HEK293T (cell line): ENCODE measurements around the gene SHISAL1.

Source experiments
- CTCF ChIA-PET: fragments of 350-600 bp; formaldehyde crosslinking; extraction: SDS; loops from one replicate; lab custom pipeline; 2021; ENCODE audit warnings: antibody characterized with exemption, inconsistent platforms; lab: Yijun Ruan, JAX
- POLR2A ChIA-PET: fragments of 350-600 bp; formaldehyde crosslinking; extraction: SDS; loops from one replicate; lab custom pipeline; 2020; ENCODE audit warnings: antibody characterized with exemption, inconsistent platforms; lab: Yijun Ruan, JAX
- DNase-seq: peaks from one replicate; pipeline ENCODE4 v3.0.0; 2012; ENCODE audit warnings: mixed read lengths; ENCODE audit errors: extremely low spot score
- ARNT ChIP-seq: fragments of 450-650 bp; IDR thresholded peaks from 2 replicates; pipeline ENCODE4 v1.6.1; 2017; ENCODE audit warnings: mild to moderate bottlenecking
- BHLHE40 ChIP-seq: fragments of 450-650 bp; IDR thresholded peaks from 2 replicates; pipeline ENCODE4 v1.6.1; 2016; ENCODE audit warnings: mild to moderate bottlenecking, moderate library complexity, borderline replicate concordance
- CTBP1 ChIP-seq: fragments of 450-650 bp; IDR thresholded peaks from 2 replicates; pipeline ENCODE4 v1.6.1; 2016; ENCODE audit warnings: borderline replicate concordance
- ELF4 ChIP-seq: fragments of 450-650 bp; IDR thresholded peaks from 2 replicates; pipeline ENCODE4 v1.6.1; 2017; ENCODE audit warnings: antibody characterized with exemption
- FOXA1 ChIP-seq: fragments of 450-650 bp; IDR thresholded peaks from 2 replicates; pipeline ENCODE4 v1.6.1; 2016; ENCODE audit warnings: mild to moderate bottlenecking
- FOXK2 ChIP-seq: fragments of 450-650 bp; IDR thresholded peaks from 2 replicates; pipeline ENCODE4 v1.6.1; 2016; ENCODE audit warnings: mild to moderate bottlenecking
- FOXM1 ChIP-seq: fragments of 450-650 bp; IDR thresholded peaks from 2 replicates; pipeline ENCODE4 v1.6.1; 2017; ENCODE audit warnings: mild to moderate bottlenecking, borderline replicate concordance
- HDGF ChIP-seq: fragments of 450-650 bp; IDR thresholded peaks from 2 replicates; pipeline ENCODE4 v1.6.1; 2017; ENCODE audit warnings: antibody characterized with exemption, borderline replicate concordance
- L3MBTL2 ChIP-seq: fragments of 450-650 bp; conservative IDR thresholded peaks from 2 replicates; pipeline ENCODE4 v1.6.1; 2016; ENCODE audit warnings: mild to moderate bottlenecking
- LEF1 ChIP-seq: fragments of 450-650 bp; IDR thresholded peaks from 2 replicates; pipeline ENCODE4 v1.6.1; 2017; ENCODE audit warnings: mild to moderate bottlenecking, borderline replicate concordance
- NFRKB ChIP-seq: fragments of 450-650 bp; IDR thresholded peaks from 2 replicates; pipeline ENCODE4 v1.6.1; 2016; ENCODE audit warnings: mild to moderate bottlenecking, moderate library complexity
- PKNOX1 ChIP-seq: fragments of 450-650 bp; IDR thresholded peaks from 2 replicates; pipeline ENCODE4 v1.6.1; 2016
- SP1 ChIP-seq: fragments of 450-650 bp; IDR thresholded peaks from 2 replicates; pipeline ENCODE4 v1.6.1; 2017
- SUZ12 ChIP-seq: fragments of 450-650 bp; IDR thresholded peaks from 2 replicates; pipeline ENCODE4 v1.6.1; 2016; ENCODE audit warnings: mild to moderate bottlenecking
- TARDBP ChIP-seq: fragments of 450-650 bp; IDR thresholded peaks from 2 replicates; pipeline ENCODE4 v1.6.1; 2016
- ZNF384 ChIP-seq: fragments of 450-650 bp; IDR thresholded peaks from 2 replicates; pipeline ENCODE4 v1.6.1; 2016

SHISAL1 gene

GRCh38 chr22:44312766-44313165 lies at the start of gene SHISAL1:
TSS of gene SHISAL1 (minus strand) at chr22:44312951. CDS start at chr22:44300945, 12,006 bp downstream.
- CTCF ChIA-PET: no interaction called here
- POLR2A ChIA-PET: no interaction called here

GRCh38 chr22:44361391-44362126 lies 48.8 kb upstream of the SHISAL1 start:
- ChIA-PET POLR2A (no interaction called here), CTCF (no interaction called here)
- no peak for DNase-seq
- no peak for TF ChIP-seq HDGF
- TF ChIP-seq ARNT: no peak
- no peak for TF ChIP-seq TARDBP
- TF ChIP-seq LEF1: no peak
- TF ChIP-seq PKNOX1: no peak
- no peak for TF ChIP-seq FOXK2
- TF ChIP-seq FOXM1: no peak
- no peak for TF ChIP-seq ZNF384
- no peak for TF ChIP-seq CTBP1
- no peak for TF ChIP-seq NFRKB
- no peak for TF ChIP-seq SP1
- TF ChIP-seq L3MBTL2: no peak

More at GRCh38 chr22:44312766-44313165, at the start of gene SHISAL1:
- no peak for DNase-seq
- TF ChIP-seq ELF4 (no peak), PKNOX1 (no peak), LEF1 (no peak), ZNF384 (no peak), FOXM1 (no peak), FOXA1 (no peak), L3MBTL2 (no peak), SP1 (no peak), NFRKB (no peak), SUZ12 (no peak), CTBP1 (no peak), ARNT (no peak)

- POLR2A ChIA-PET: no interaction called here
- CTCF ChIA-PET: no interaction called here
- no peak for TF ChIP-seq PKNOX1
- no peak for TF ChIP-seq SP1
- no peak for TF ChIP-seq FOXM1
- no peak for TF ChIP-seq CTBP1
- TF ChIP-seq TARDBP: no peak
- TF ChIP-seq L3MBTL2: no peak
- TF ChIP-seq NFRKB: no peak
- no peak for TF ChIP-seq FOXK2
- no peak for TF ChIP-seq ARNT
- no peak for TF ChIP-seq BHLHE40
- no peak for TF ChIP-seq ELF4
- TF ChIP-seq ZNF384: no peak
- TF ChIP-seq FOXA1: no peak
- TF ChIP-seq SUZ12: no peak
- no peak for DNase-seq
Observed at GRCh38 chr22:44360668-44361381, 48.1 kb upstream of the SHISAL1 start.

GRCh38 chr22:44360306-44360667 lies 47.5 kb upstream of the SHISAL1 start:
- ChIA-PET POLR2A (no interaction called here), CTCF (no interaction called here)
- no peak for TF ChIP-seq SUZ12
- TF ChIP-seq BHLHE40: no peak

GRCh38 chr22:44359496-44360110 lies 46.9 kb upstream of the SHISAL1 start:
- POLR2A ChIA-PET: no interaction called here
- no peak for TF ChIP-seq HDGF
- TF ChIP-seq ZNF384: no peak
- CTCF ChIA-PET: no interaction called here
- DNase-seq: no peak

More at GRCh38 chr22:44360306-44360667, 47.5 kb upstream of the SHISAL1 start:
- DNase-seq: no peak

- DNase-seq: no peak
- ChIA-PET CTCF (no interaction called here), POLR2A (interaction anchor here (1.2 kb wide), 1 partner anchor 11 kb away, joined by 3 read pairs; no protein-coding TSS in a partner anchor)
- no peak for TF ChIP-seq CTBP1
- TF ChIP-seq L3MBTL2: no peak
- TF ChIP-seq NFRKB: no peak
- no peak for TF ChIP-seq SUZ12
- no peak for TF ChIP-seq TARDBP
- TF ChIP-seq PKNOX1: no peak
- TF ChIP-seq FOXK2: no peak
- TF ChIP-seq ARNT: no peak
- no peak for TF ChIP-seq FOXM1
- TF ChIP-seq LEF1: no peak
- TF ChIP-seq HDGF: no peak
- TF ChIP-seq ELF4: no peak
- no peak for TF ChIP-seq FOXA1
- no peak for TF ChIP-seq SP1
- no peak for TF ChIP-seq BHLHE40
- TF ChIP-seq ZNF384: no peak
Observed at GRCh38 chr22:44358709-44359440, 46.1 kb upstream of the SHISAL1 start.
